SK-N-SH (cell line): Measurements from ENCODE around the gene TBC1D17. TPM values are rescaled to one million over a fixed set of nuclear protein-coding genes. Genes with fewer than 3 reads are reported as not detected.

Experiments
- CTCF ChIA-PET: fragments of 300-600, 350-600 bp; formaldehyde crosslinking; extraction: SDS; loops from one replicate; lab custom pipeline; 2021; lab: Yijun Ruan, JAX
- POLR2A ChIA-PET: fragments of 350-600 bp; sonication (Branson Sonifier 250); formaldehyde crosslinking; extraction: SDS; loops from one replicate; lab custom pipeline; 2020; ENCODE audit warnings: antibody characterized with exemption, inconsistent platforms; lab: Yijun Ruan, JAX
- DNase-seq: peaks from one replicate; pipeline ENCODE4 v3.0.0; 2012
- H2AFZ ChIP-seq: fragments of 200-600 bp; sonication (generic); 2 replicates; pipeline ENCODE4 v1.8.1; 2016; ENCODE audit warnings: antibody characterized with exemption, mild to moderate bottlenecking, low read depth
- H3F3A ChIP-seq: fragments of 200-600 bp; sonication (generic); replicated peaks from 2 replicates; pipeline ENCODE3; 2016; ENCODE audit warnings: antibody characterized with exemption, mild to moderate bottlenecking; ENCODE audit not compliant: insufficient read depth
- H3K27ac ChIP-seq, 2 experiments: fragments of 200-500 bp in 1 of 2; fragments of 200-600 bp in 1 of 2; sonication (Bioruptor generic) in 1 of 2; sonication (generic), shearing (Covaris generic) in 1 of 2; 2 replicates each; pipeline versions ENCODE4 v1.5.1 to v1.6.1; 2014 to 2016; ENCODE audit warnings: low read depth in 2 of 2, inconsistent platforms in 1 of 2, low read length in 1 of 2, mild to moderate bottlenecking in 1 of 2, mixed read lengths in 1 of 2
- H3K27me3 ChIP-seq: fragments of 200-600 bp; sonication (generic), shearing (Covaris generic); 2 replicates; pipeline ENCODE4 v1.6.1; 2016; ENCODE audit warnings: mixed run types; ENCODE audit not compliant: insufficient read depth
- H3K36me3 ChIP-seq, 2 experiments: fragments of 200-500 bp in 1 of 2; fragments of 200-600 bp in 1 of 2; sonication (Bioruptor generic) in 1 of 2; sonication (generic) in 1 of 2; replicated peaks in 1 of 2; 2 replicates each; pipeline versions ENCODE3 to v1.5.1; 2014 to 2016; ENCODE audit warnings: low read length in 1 of 2, mild to moderate bottlenecking in 1 of 2; ENCODE audit not compliant: insufficient read depth in 2 of 2, control insufficient read depth in 1 of 2
- H3K4me1 ChIP-seq, 2 experiments: fragments of 200-500 bp in 1 of 2; fragments of 200-600 bp in 1 of 2; sonication (Bioruptor generic) in 1 of 2; sonication (generic), shearing (Covaris generic) in 1 of 2; 2 replicates each; pipeline versions ENCODE4 v1.5.1 to v1.6.1; 2014 to 2016; ENCODE audit warnings: low read depth in 1 of 2, low read length in 1 of 2, mixed run types in 1 of 2; ENCODE audit not compliant: insufficient read depth in 2 of 2, control insufficient read depth in 1 of 2
- H3K4me2 ChIP-seq: fragments of 200-600 bp; sonication (generic), shearing (Covaris generic); 2 replicates; pipeline ENCODE4 v1.6.1; 2017; ENCODE audit warnings: mixed run types
- H3K4me3 ChIP-seq, 2 experiments: fragments of 200-500 bp in 1 of 2; fragments of 200-600 bp in 1 of 2; sonication (Bioruptor generic) in 1 of 2; sonication (generic), shearing (Covaris generic) in 1 of 2; 2 replicates each; pipeline versions ENCODE4 v1.5.1 to v1.8.1; 2014 to 2016; ENCODE audit warnings: low read depth in 2 of 2, inconsistent platforms in 1 of 2, low read length in 1 of 2, mild to moderate bottlenecking in 1 of 2, mixed read lengths in 1 of 2, moderate library complexity in 1 of 2
- H3K79me2 ChIP-seq: fragments of 200-600 bp; sonication (generic); 2 replicates; pipeline ENCODE4 v1.8.1; 2017; ENCODE audit warnings: mild to moderate bottlenecking; ENCODE audit not compliant: insufficient read depth
- H3K9ac ChIP-seq: fragments of 200-600 bp; sonication (generic); 2 replicates; pipeline ENCODE4 v1.6.1; 2017; ENCODE audit warnings: mixed run types
- H3K9me2 ChIP-seq: fragments of 200-600 bp; sonication (generic); 2 replicates; pipeline ENCODE4 v1.6.1; 2017; ENCODE audit warnings: mixed run types
- H3K9me3 ChIP-seq: fragments of 200-600 bp; sonication (generic); 2 replicates; pipeline ENCODE4 v1.6.1; 2017; ENCODE audit warnings: mixed run types, mild to moderate bottlenecking, moderate library complexity
- H4K20me1 ChIP-seq: fragments of 200-600 bp; sonication (generic); 2 replicates; pipeline ENCODE4 v1.6.1; 2017; ENCODE audit warnings: mild to moderate bottlenecking, mixed run types; ENCODE audit not compliant: insufficient read depth
- CHD2 ChIP-seq: fragments of 150-350 bp; IDR thresholded peaks from 2 replicates; pipeline ENCODE4 v1.6.1; 2018; ENCODE audit warnings: low read length; ENCODE audit not compliant: partially characterized antibody
- CTCF ChIP-seq: fragments of 200-600 bp; sonication (generic); IDR thresholded peaks from 2 replicates; pipeline ENCODE4 v1.6.1; 2017; ENCODE audit warnings: antibody characterized with exemption, mild to moderate bottlenecking, moderate library complexity
- ELF1 ChIP-seq: IDR thresholded peaks from 2 replicates; pipeline ENCODE4 v1.4.0; 2012
- EP300 ChIP-seq, 2 experiments: IDR thresholded peaks; 2 replicates each; pipeline versions ENCODE4 v1.4.0 to v1.6.1; 2012; ENCODE audit warnings: borderline replicate concordance in 1 of 2, low read depth in 1 of 2, low read length in 1 of 2
- FOSL2 ChIP-seq: IDR thresholded peaks from 2 replicates; pipeline ENCODE4 v1.4.0; 2012; ENCODE audit warnings: low read depth, mild to moderate bottlenecking, moderate library complexity, borderline replicate concordance
- GABPA ChIP-seq: IDR thresholded peaks from 2 replicates; pipeline ENCODE4 v1.4.0; 2012; ENCODE audit warnings: low read depth, mild to moderate bottlenecking
- IRF3 ChIP-seq: fragments of 150-350 bp; IDR thresholded peaks from 2 replicates; pipeline ENCODE4 v1.6.1; 2016; ENCODE audit warnings: mild to moderate bottlenecking, low read depth, low read length
- JUND ChIP-seq: IDR thresholded peaks from 2 replicates; pipeline ENCODE4 v1.4.0; 2012
- MAX ChIP-seq: IDR thresholded peaks from 2 replicates; pipeline ENCODE4 v1.4.0; 2012; ENCODE audit warnings: low read depth
- MEF2A ChIP-seq: IDR thresholded peaks from 2 replicates; pipeline ENCODE4 v1.4.0; 2012; ENCODE audit warnings: low read depth, borderline replicate concordance
- MXI1 ChIP-seq: IDR thresholded peaks from 2 replicates; pipeline ENCODE4 v1.6.1; 2012; ENCODE audit warnings: mild to moderate bottlenecking, low read depth, low read length, improper control_type of control experiment
- NFIC ChIP-seq: IDR thresholded peaks from 2 replicates; pipeline ENCODE4 v1.4.0; 2012; ENCODE audit warnings: borderline replicate concordance
- PBX3 ChIP-seq: IDR thresholded peaks from 2 replicates; pipeline ENCODE4; 2012
- RFX5 ChIP-seq: IDR thresholded peaks from 2 replicates; pipeline ENCODE4 v1.6.1; 2012; ENCODE audit warnings: mild to moderate bottlenecking, improper control_type of control experiment, low read length
- SIN3A ChIP-seq: IDR thresholded peaks from 2 replicates; pipeline ENCODE4 v1.6.1; 2012; ENCODE audit warnings: low read depth, mild to moderate bottlenecking, low read length, moderate library complexity, borderline replicate concordance
- TCF12 ChIP-seq: IDR thresholded peaks from 2 replicates; pipeline ENCODE4 v1.4.0; 2012
- USF1 ChIP-seq: IDR thresholded peaks from 2 replicates; pipeline ENCODE4 v1.4.0; 2012; ENCODE audit warnings: low read depth, borderline replicate concordance
- ZBTB33 ChIP-seq: IDR thresholded peaks from 2 replicates; pipeline ENCODE4 v1.4.0; 2012; ENCODE audit warnings: low read depth, borderline replicate concordance
- WGBS: methylation state at CpG from one replicate; pipeline ENCODE4 v1.1.6; 2017; ENCODE audit warnings: low lambda C conversion rate; 5-methylcytosine and 5-hydroxymethylcytosine counted together
- polyA plus RNA-seq, 3 experiments: library from polyadenylated mRNA; depleted of rRNA; stranded (reverse); fragments of >200 nt; gene quantifications; 2 replicates each; pipeline ENCODE4 v1.2.3, GENCODE V29; 2012

The TBC1D17 gene
- polyA plus RNA-seq, 1 of the 3 experiments (the other 2 are of a cell fraction) = 28.3 TPM

- Histone ChIP-seq H3K9ac (no peak overlapping the region), H3K4me3 (no peak overlapping the region), H2AFZ (no peak overlapping the region), H3K9me2 (no peaks in the 10 kb centered on the region), H3K4me2 (no peak overlapping the region), H3K9me3 (no peaks in the 10 kb centered on the region), H3K27ac (no peak overlapping the region), H4K20me1 (no peaks in the 10 kb centered on the region), H3K79me2 (peaks cover 3% of the 10 kb centered on the region; the same call in 1 of the 2 replicates), H3F3A (peaks cover 4% of the 10 kb centered on the region), H3K27me3 (no peaks in the 10 kb centered on the region), H3K4me1 (no peaks in the 10 kb centered on the region), H3K36me3 (peaks cover 4 to 17% of the 10 kb centered on the region in 2 experiments)
- POLR2A ChIA-PET = no interaction called here
- no peak for TF ChIP-seq GABPA
- TF ChIP-seq JUND = no peak
- no peak for TF ChIP-seq ELF1
- TF ChIP-seq RFX5 = no peak
- TF ChIP-seq IRF3 = no peak
- TF ChIP-seq FOSL2 = no peak
- no peak for TF ChIP-seq CHD2
- no peak for TF ChIP-seq TCF12
- no peak for TF ChIP-seq CTCF
- no peak for TF ChIP-seq MEF2A
- TF ChIP-seq SIN3A = no peak
- no peak for TF ChIP-seq USF1
- no peak for DNase-seq
- CTCF ChIA-PET = interaction anchor here (1.0 kb wide), 1 partner anchor 16 kb away, joined by 3 read pairs; no protein-coding TSS in a partner anchor
- WGBS = 97% methylated on average over 12 of the region's 16 CpGs
Measured at GRCh38 chr19:49906879-49907564, 29.5 kb downstream of the TBC1D17 start.

- Histone ChIP-seq H3K4me2 (no peak overlapping the region), H3F3A (peaks cover 4% of the 10 kb centered on the region), H3K79me2 (peaks cover 6% of the 10 kb centered on the region; the same call in 1 of the 2 replicates), H3K9ac (no peak overlapping the region), H3K4me3 (no peak overlapping the region), H2AFZ (no peak overlapping the region), H3K9me2 (no peaks in the 10 kb centered on the region), H3K27ac (no peak overlapping the region), H3K27me3 (no peaks in the 10 kb centered on the region), H3K36me3 (peaks cover 4 to 18% of the 10 kb centered on the region in 2 experiments), H3K4me1 (no peaks in the 10 kb centered on the region), H4K20me1 (no peaks in the 10 kb centered on the region), H3K9me3 (no peaks in the 10 kb centered on the region)
- DNase-seq = no peak
- TF ChIP-seq MEF2A (no peak), SIN3A (no peak), ZBTB33 (no peak), CHD2 (no peak), NFIC (no peak), PBX3 (no peak), MXI1 (no peak), EP300 (IDR thresholded peaks at IDR 0.05; ENCODE audit: borderline replicate concordance in 1 of 2, low read depth in 1 of 2, low read length in 1 of 2) (no peak), MAX (no peak)
- WGBS = 93% methylated on average over 21 of the region's 23 CpGs
- POLR2A ChIA-PET = interaction anchor here (1.0 kb wide), 1 partner anchor 22 kb away, joined by 3 read pairs; the partner anchor contains the start of genes ATF5 and NUP62
- CTCF ChIA-PET = interaction anchor here (1.0 kb wide), 1 partner anchor 17 kb away, joined by 3 read pairs; no protein-coding TSS in a partner anchor
Measured at GRCh38 chr19:49907745-49908446, 30.4 kb downstream of the TBC1D17 start.
